D341Med (cell line): ENCODE results near the gene EPG5.
"Not testable (repeated sequence)": the region's sequence is repeated elsewhere in the genome, so short reads cannot be mapped to it uniquely, and the experiment has no call there.

Experiments used
- DNase-seq: peaks from one replicate; pipeline ENCODE4 v3.0.0; 2012; ENCODE audit warnings: low spot score

Gene EPG5

GRCh38 chr18:45837283-45838070, 129.7 kb downstream of the EPG5 start:
- peak; percentile 89 for DNase-seq

- peak; percentile 37 for DNase-seq
Measured at GRCh38 chr18:45836242-45837205, 130.6 kb downstream of the EPG5 start.

DNA sequence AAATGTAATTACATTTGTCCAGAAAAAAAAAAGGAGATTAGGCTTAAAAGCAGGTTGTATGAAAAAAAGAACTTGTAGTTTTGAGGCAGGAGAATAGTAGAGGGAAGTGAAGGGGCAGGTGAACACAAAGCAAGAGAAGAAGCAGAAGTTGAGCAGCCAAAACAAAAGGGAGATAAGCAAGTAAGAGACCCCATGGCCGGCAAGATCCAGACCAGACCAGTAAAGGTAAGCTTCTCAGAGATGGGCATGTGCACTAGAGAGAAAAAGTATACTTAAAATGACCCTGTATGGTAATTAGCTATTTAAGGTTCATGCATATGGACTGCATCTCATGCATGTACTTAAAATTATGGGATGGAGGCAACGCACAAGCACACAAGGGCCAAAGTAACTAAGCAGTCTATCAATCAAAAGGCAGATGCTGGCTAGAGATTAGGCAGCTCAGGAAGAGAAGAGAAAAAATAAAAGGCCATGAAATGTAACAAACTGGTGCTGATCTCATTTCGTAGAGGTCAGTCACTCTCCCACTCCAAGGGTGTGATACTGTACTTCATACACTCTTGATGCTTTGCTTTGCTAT, 132.0 kb downstream of the EPG5 start:
- DNase-seq = no peak

GRCh38 chr18:45834306-45834705, 132.8 kb downstream of the EPG5 start:
- peak; percentile 29 for DNase-seq

- DNase-seq = peak; percentile 25
Measured at GRCh38 chr18:45833846-45834245, 133.3 kb downstream of the EPG5 start.

- peak; percentile 37 for DNase-seq
Measured at GRCh38 chr18:45830917-45831316, 136.2 kb downstream of the EPG5 start.

GRCh38 chr18:45829855-45830254, 137.3 kb downstream of the EPG5 start:
- no peak for DNase-seq

GRCh38 chr18:45828917-45829811, 138.0 kb downstream of the EPG5 start:
- peak; percentile 40 for DNase-seq

GRCh38 chr18:45826716-45827115, 140.4 kb downstream of the EPG5 start:
- DNase-seq = not testable (repeated sequence)

DNA sequence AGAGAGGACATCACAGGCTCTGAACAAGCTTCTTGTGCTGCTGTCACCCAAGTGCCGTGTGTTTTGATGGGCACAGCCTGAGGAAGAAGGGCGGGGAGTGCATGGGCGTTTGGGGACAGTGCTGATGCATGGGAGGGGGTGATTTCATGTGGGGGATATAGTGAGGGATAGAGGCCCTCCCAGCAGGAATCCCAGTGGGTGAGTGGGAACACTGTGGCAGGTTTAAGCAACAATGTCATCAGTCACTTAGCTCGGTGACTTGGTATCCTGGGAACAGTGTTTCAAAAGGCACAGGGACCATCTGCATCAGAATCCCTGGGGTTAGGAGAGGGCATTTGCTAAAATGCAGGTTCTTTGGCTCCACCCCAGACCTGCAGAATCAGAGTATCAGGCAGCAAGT, 141.0 kb downstream of the EPG5 start:
- no peak for DNase-seq

DNA sequence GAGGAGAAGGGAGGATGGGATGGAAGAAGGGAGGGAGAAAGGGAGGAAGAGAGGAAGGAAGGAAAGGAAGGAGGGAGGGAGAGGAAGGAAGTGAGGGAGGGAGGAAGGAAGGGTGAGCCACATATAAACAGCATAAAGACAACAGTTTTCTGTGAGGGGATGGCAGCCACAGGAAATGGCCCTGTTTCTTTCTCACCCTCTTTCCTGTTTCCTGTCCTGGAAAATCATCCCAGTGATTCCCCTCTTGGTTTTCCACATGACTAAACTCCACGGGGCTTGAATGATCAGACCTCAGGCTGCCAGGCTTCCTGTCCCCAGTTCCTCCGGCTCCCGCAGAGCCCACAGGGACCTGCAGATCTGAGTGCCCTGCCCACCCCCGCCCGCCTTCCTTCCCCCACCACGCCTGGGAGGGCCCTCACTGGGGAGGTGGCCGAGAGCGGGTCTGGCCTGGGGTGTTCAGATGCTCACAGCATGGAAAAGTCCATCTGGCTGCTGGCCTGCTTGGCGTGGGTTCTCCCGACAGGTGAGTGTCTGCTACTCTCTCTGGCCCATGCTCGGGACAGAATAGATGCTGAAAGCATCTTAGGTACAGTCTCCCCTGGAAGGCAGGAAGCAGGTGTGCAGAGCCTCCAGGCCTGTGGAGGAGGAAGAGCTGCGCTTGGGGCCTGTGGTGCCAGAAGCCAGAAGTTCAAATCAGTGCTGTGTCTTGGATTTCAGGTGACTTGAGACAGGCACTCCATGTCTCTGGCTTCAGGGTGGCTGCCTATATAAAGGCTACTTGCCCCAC, 141.7 kb downstream of the EPG5 start, which contains the start of gene SIGLEC15:
Gene SIGLEC15, plus strand, starts transcription at position 418 of the 787 bp plus-strand sequence. Its CDS starts 54 bp downstream, at position 472.
- peak; percentile 40 for DNase-seq

GRCh38 chr18:45821711-45822110, 145.4 kb downstream of the EPG5 start:
- DNase-seq = no peak

DNA sequence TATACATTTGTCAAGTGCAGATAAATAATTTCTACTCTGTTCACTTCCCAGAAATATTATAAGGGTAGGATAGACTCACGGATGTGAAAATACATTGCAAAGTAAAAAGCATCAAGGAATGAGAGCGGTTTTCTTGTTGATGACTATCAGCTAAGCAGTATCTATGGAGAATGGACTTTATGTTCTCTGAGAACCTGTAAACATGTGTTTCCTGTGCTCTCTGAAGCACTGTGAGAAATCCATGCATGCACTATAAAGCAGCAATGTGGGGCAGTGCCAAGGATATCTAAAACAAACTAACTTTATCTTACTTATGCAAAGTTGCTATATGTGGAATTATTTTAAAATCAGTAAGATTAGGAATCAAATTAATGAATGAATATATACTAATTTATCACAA, 146.1 kb downstream of the EPG5 start:
- DNase-seq = no peak

DNA sequence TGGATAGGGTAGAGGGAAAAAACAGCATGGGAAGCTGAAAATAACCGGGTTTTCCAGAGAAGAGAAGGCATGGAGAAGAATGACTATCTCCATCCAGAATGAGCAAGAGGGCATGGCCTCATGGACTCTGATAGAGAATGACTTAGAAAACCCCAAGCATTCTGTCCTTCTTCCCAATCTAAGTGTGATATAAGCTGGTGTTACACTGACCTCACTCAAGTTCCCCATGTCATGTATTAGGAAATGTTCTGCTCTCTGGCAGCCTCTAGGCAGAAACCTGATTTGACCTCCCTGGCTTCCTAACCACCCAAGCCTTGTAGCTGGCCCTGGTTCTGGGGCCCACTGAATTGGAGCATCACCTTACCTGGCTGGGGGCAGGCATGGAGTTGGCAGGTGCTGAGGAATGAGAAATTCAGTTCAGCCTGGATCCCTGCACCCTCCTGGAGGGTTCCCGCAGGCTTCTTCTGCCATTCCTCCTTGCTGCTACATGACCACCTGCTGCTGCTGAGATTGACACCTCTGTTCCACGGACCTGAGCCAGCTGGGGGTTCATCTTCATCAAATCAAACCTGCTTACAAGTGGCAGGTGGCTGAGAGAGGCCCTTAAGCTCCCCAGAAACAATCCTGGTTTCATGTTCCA, 146.9 kb downstream of the EPG5 start:
- DNase-seq = no peak

- DNase-seq = not testable (repeated sequence)
Measured at GRCh38 chr18:45818765-45819164, 148.4 kb downstream of the EPG5 start.

- no peak for DNase-seq
Measured at GRCh38 chr18:45817543-45817942, 149.6 kb downstream of the EPG5 start.

- not testable (repeated sequence) for DNase-seq
Measured at GRCh38 chr18:45814733-45815132, 152.4 kb downstream of the EPG5 start.

DNA sequence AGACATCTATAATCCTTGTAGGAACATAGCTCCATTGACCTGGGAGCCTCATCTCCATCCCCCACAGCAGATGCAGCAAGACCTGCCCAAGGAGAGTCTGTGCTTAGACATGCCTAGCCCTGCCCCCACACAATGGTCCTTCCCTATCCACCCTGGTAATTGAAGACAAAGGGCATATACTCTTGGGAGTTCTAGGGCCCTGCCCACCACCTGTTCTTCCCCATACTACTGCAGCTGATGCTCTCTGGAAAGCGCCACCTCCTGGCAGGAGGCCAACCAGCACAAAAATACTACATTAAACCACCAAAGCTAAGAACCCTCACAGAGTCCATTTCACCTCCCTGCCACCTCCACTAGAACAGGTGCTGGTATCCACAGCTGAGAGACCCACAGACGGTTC, 160.0 kb downstream of the EPG5 start:
- not testable (repeated sequence) for DNase-seq

DNA sequence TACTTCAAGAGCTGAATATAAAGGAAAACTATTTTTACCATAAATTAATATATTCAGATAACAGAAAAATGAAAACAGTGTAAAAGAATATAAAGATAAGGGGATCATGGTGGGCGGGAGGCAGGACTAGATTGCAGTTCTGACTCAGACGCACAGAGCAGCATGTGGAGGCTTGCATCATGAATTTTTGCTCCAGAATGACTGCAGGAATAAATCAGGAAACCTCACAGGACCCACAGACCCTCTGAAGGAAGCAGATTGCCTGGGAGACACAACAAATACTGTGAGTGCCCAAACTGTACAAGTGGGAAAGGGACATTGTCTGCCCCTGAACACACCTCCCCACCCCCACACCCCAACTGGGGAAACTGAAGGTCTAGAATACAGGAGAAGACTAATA, 160.9 kb downstream of the EPG5 start:
- DNase-seq = no peak

DNA sequence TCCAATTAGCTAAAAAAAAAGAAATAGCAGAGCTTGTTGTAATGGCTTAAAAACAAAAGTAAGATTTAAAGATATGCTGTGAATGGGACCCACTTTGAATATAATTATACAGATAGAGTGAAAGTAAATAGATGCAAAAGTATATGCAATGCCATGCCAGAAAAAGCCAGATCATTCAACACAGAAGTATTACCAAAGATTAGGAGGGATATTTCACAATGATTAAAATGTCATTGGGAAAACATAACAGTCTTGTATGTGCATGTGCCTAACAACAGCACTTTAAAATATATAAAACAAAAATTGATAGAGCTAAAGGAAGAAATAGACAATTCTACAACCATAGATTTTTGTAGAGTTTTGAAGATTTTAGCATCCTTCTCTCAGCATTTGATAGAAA, 161.6 kb downstream of the EPG5 start:
- DNase-seq = no peak
